Gastrocnemius medialis (tissue), 4 donors: ENCODE measurements around the gene STPG3. TPM values are rescaled to one million over a fixed set of nuclear protein-coding genes. Genes with fewer than 3 reads are reported as not detected.

Source experiments
- ATAC-seq, 2 donors: fragments of 150-250 bp; one replicate each; pipeline ENCODE4 v1.9.1; 2016
- DNase-seq, 2 donors: peaks; one replicate each; pipeline ENCODE4 v3.0.0-alpha.2; 2019
- H3K27ac ChIP-seq, 4 donors: fragments of 200-600 bp; sonication (generic); 1 replicate in 1 of 4; 2 replicates in 3 of 4; pipeline ENCODE4 v1.5.1; 2016 to 2018; ENCODE audit warnings: mild to moderate bottlenecking in 2 of 4, moderate library complexity in 1 of 4
- H3K27me3 ChIP-seq, 3 donors: fragments of 200-600 bp; sonication (generic) in 2 of 3; 1 replicate in 1 of 3; 2 replicates in 2 of 3; pipeline versions ENCODE4 v1.5.1 to v1.6.0; 2016 to 2019; ENCODE audit warnings: mild to moderate bottlenecking in 1 of 3, moderate library complexity in 1 of 3
- H3K36me3 ChIP-seq, 2 donors: fragments of 200-600 bp; sonication (generic) in 1 of 2; one replicate each; pipeline ENCODE4 v1.5.1; 2017 to 2018
- H3K4me1 ChIP-seq, 2 donors: fragments of 200-600 bp; sonication (generic) in 1 of 2; one replicate each; pipeline ENCODE4 v1.5.1; 2016 to 2017; ENCODE audit warnings: mild to moderate bottlenecking in 2 of 2
- H3K4me3 ChIP-seq, 4 donors: fragments of 200-600 bp; sonication (generic) in 3 of 4; 1 replicate in 1 of 4; 2 replicates in 3 of 4; pipeline ENCODE4 v1.5.1; 2016 to 2019; ENCODE audit warnings: mild to moderate bottlenecking in 2 of 4
- H3K9me3 ChIP-seq, 3 donors: fragments of 200-600 bp; sonication (generic) in 2 of 3; 1 replicate in 1 of 3; 2 replicates in 2 of 3; pipeline ENCODE4 v1.5.1; 2016 to 2019
- CTCF ChIP-seq, 5 experiments: fragments of 450-650 bp in 3 of 5; fragments of 200-600 bp in 2 of 5; sonication (generic) in 2 of 5; IDR thresholded peaks in 4 of 5; conservative IDR thresholded peaks in 1 of 5; 1 replicate in 4 of 5; 2 replicates in 1 of 5; pipeline ENCODE4 v1.5.1; 2016 to 2019; ENCODE audit warnings: antibody characterized with exemption in 5 of 5, mild to moderate bottlenecking in 3 of 5, moderate library complexity in 3 of 5
- POLR2A ChIP-seq, 2 donors: fragments of 450-650 bp; IDR thresholded peaks; one replicate each; pipeline ENCODE4 v1.6.1; 2017; ENCODE audit warnings: antibody characterized with exemption in 2 of 2, mild to moderate bottlenecking in 2 of 2, moderate library complexity in 2 of 2
- in situ Hi-C, 4 donors: fragments of 200-750 bp; cut with MboI; loops; one replicate each; pipeline versions ENCODE4 v1.15.0 to v1.8.0; 2017; ENCODE audit warnings: low sequenced_read_pairs in 4 of 4
- intact Hi-C: fragments of 100-400 bp; cut with DNase I; formaldehyde crosslinking; loops from one replicate; pipeline ENCODE4 v1.15.1; 2023; ENCODE audit warnings: low total_unique reads
- total RNA-seq, 4 donors: library from RNA; depleted of rRNA; stranded (reverse); fragments of >200 nt; gene quantifications; one replicate each; pipeline versions ENCODE4 v1.1.0 to v1.2.3, GENCODE V29; 2016

STPG3 gene
- total RNA-seq, 4 donors from 2014 or later = not detected

GRCh38 chr9:137271696-137272076 lies 20.6 kb downstream of the STPG3 start:
- Histone ChIP-seq H3K27ac (no peak overlapping the region), H3K4me3 (no peak overlapping the region), H3K4me1 (peaks cover 38 to 39% of the 10 kb centered on the region in 2 donors), H3K9me3 (no peaks in the 10 kb centered on the region), H3K36me3 (peaks cover 0 to 22% of the 10 kb centered on the region in 2 donors), H3K27me3 (peaks cover 0 to 4% (median 0%) of the 10 kb centered on the region in 3 donors)
- intact Hi-C loops = no loop called here
- ATAC-seq = no peak
- TF ChIP-seq POLR2A (IDR thresholded peaks at IDR 0.05) (no peak), CTCF (IDR thresholded peaks at IDR 0.05 in 4 of 5, conservative IDR thresholded peaks at IDR 0.05 in 1 of 5) (no peak)
- no peak for DNase-seq
- in situ Hi-C loops = no loop called here

- H3K4me3 ChIP-seq = no peak overlapping the region
- in situ Hi-C loops (no loop called here), intact Hi-C loops (no loop called here)
- no peak overlapping the region for H3K27ac ChIP-seq
- peaks cover 0 to 17% of the 10 kb centered on the region in 2 donors for H3K36me3 ChIP-seq
- DNase-seq (no peak), ATAC-seq (no peak)
- H3K9me3 ChIP-seq = no peaks in the 10 kb centered on the region
- peaks cover 40 to 44% of the 10 kb centered on the region in 2 donors for H3K4me1 ChIP-seq
- no peak for TF ChIP-seq POLR2A (IDR thresholded peaks at IDR 0.05)
- no peak for TF ChIP-seq CTCF (IDR thresholded peaks at IDR 0.05 in 4 of 5, conservative IDR thresholded peaks at IDR 0.05 in 1 of 5)
- H3K27me3 ChIP-seq = peaks cover 0 to 11% (median 0%) of the 10 kb centered on the region in 3 donors
Measured at GRCh38 chr9:137272241-137273094, 21.4 kb downstream of the STPG3 start.

- peaks cover 34 to 38% of the 10 kb centered on the region in 2 donors for H3K4me1 ChIP-seq
- intact Hi-C loops (no loop called here), in situ Hi-C loops (no loop called here)
- H3K27ac ChIP-seq = no peak overlapping the region
- H3K9me3 ChIP-seq = no peaks in the 10 kb centered on the region
- H3K4me3 ChIP-seq = no peak overlapping the region
- no peak for DNase-seq
- H3K27me3 ChIP-seq = peaks cover 2 to 15% (median 3%) of the 10 kb centered on the region in 3 donors
- peaks cover 0 to 17% of the 10 kb centered on the region in 2 donors for H3K36me3 ChIP-seq
- ATAC-seq = no peak
- TF ChIP-seq CTCF (IDR thresholded peaks at IDR 0.05 in 4 of 5, conservative IDR thresholded peaks at IDR 0.05 in 1 of 5) (no peak), POLR2A (IDR thresholded peaks at IDR 0.05) (no peak)
Measured at GRCh38 chr9:137273095-137273490, 22.0 kb downstream of the STPG3 start.

GRCh38 chr9:137273611-137274320 lies 22.7 kb downstream of the STPG3 start:
- in situ Hi-C loops = no loop called here
- intact Hi-C loops = no loop called here
- peaks cover 27 to 33% of the 10 kb centered on the region in 2 donors for H3K4me1 ChIP-seq
- no peaks in the 10 kb centered on the region for H3K9me3 ChIP-seq
- DNase-seq (no peak), ATAC-seq (no peak)
- peaks cover 0 to 17% of the 10 kb centered on the region in 2 donors for H3K36me3 ChIP-seq
- TF ChIP-seq POLR2A (IDR thresholded peaks at IDR 0.05) (no peak), CTCF (IDR thresholded peaks at IDR 0.05 in 4 of 5, conservative IDR thresholded peaks at IDR 0.05 in 1 of 5) (no peak)
- H3K4me3 ChIP-seq = no peak overlapping the region
- peaks cover 3 to 19% (median 4%) of the 10 kb centered on the region in 3 donors for H3K27me3 ChIP-seq
- no peak overlapping the region for H3K27ac ChIP-seq
